Measurements from ENCODE around the gene CANT1.
"Not testable (repeated sequence)": the region's sequence is repeated elsewhere in the genome, so short reads cannot be mapped to it uniquely, and the experiment has no call there.

CANT1 gene

GRCh38 chr17:79043191-79043930 lies 33.8 kb upstream of the CANT1 start:
- no peak for DNase-seq

GRCh38 chr17:79042421-79043190 lies 33.0 kb upstream of the CANT1 start:
- DNase-seq = no peak

- DNase-seq = no peak
Observed at GRCh38 chr17:79041723-79042420, 32.3 kb upstream of the CANT1 start.

GRCh38 chr17:79041041-79041570 lies 31.5 kb upstream of the CANT1 start:
- DNase-seq = no peak

GRCh38 chr17:79039886-79040285 lies 30.3 kb upstream of the CANT1 start:
- no peak for DNase-seq

- no peak for DNase-seq
Observed at GRCh38 chr17:79039171-79039570, 29.6 kb upstream of the CANT1 start.

- no peak for DNase-seq
Observed at GRCh38 chr17:79038545-79039135, 29.1 kb upstream of the CANT1 start.

- DNase-seq = no peak
Observed at GRCh38 chr17:79036596-79036995, 27.0 kb upstream of the CANT1 start.

- no peak for DNase-seq
Observed at GRCh38 chr17:79036181-79036580, 26.6 kb upstream of the CANT1 start.

GRCh38 chr17:79035686-79036085 lies 26.1 kb upstream of the CANT1 start:
- no peak for DNase-seq

GRCh38 chr17:79034931-79035485 lies 25.4 kb upstream of the CANT1 start:
- no peak for DNase-seq

- peak; percentile 80 for DNase-seq
Observed at GRCh38 chr17:79033741-79034501, 24.4 kb upstream of the CANT1 start.

- DNase-seq = no peak
Observed at GRCh38 chr17:79033046-79033616, 23.6 kb upstream of the CANT1 start.

GRCh38 chr17:79031996-79032875 lies 22.7 kb upstream of the CANT1 start:
- DNase-seq = no peak

- DNase-seq = not testable (repeated sequence)
Observed at GRCh38 chr17:79030636-79031035, 21.1 kb upstream of the CANT1 start.

GRCh38 chr17:79029327-79030009 lies 19.9 kb upstream of the CANT1 start:
- DNase-seq = no peak

- no peak for DNase-seq
Observed at GRCh38 chr17:79028496-79029326, 19.1 kb upstream of the CANT1 start.

- peak; percentile 70 for DNase-seq
Observed at GRCh38 chr17:79027925-79028491, 18.4 kb upstream of the CANT1 start.

Measured in right hindlimb (tissue), 1 donor.